ENCODE data around the gene KRTAP10-6.
"Not testable (repeated sequence)": the region's sequence is repeated elsewhere in the genome, so short reads cannot be mapped to it uniquely, and the experiment has no call there.

KRTAP10-6 gene, protein sequence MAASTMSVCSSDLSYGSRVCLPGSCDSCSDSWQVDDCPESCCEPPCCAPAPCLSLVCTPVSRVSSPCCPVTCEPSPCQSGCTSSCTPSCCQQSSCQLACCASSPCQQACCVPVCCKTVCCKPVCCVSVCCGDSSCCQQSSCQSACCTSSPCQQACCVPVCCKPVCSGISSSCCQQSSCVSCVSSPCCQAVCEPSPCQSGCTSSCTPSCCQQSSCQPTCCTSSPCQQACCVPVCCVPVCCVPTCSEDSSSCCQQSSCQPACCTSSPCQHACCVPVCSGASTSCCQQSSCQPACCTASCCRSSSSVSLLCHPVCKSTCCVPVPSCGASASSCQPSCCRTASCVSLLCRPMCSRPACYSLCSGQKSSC

DNA sequence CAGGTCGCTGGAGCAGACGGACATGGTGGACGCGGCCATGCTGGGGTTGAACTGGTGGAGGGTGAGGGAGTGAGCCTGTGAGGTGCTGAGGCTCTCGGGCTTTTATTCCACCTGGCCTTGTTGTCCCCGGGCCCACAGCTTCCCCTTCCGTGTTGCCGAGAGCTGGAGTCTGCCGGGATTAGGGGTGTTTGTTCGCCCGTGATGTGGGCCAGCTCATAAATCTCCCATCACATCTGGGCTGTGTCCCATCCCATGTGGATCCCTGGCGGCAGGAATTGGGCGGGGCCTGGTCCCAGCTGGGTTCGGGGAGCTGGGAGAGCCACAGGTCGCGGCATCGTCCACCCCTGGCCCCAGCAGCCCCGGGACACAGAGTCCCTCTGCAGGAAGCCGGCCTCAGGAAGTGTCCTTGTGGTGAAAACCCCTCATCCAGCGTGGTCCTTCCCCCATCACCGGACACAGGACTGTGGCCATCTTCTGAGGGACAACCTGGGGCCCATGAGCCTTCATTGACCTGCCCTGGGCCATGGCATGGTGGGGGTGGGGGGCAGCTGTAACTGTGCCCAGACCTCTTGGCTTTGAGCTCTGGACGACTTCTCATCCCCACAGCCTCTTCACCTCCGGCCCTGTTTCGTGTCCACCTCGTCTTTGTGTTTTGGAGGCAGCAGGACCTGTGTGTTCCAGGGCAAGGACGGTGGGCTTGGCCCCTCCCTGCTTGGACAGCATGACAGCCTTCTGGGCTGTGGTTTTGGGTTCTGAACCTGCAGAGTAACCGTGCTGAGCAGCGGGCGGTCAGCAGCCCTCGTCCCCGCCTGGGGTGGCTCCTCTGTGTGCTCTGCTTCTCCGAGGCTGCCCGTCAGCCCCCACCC lies at the start of gene KRTAP10-6:
TSS of gene KRTAP10-6 (minus strand) at position 60 of the 866 bp plus-strand sequence. CDS start at position 39, 21 bp downstream.
- DNase-seq (ENCODE audit: low read depth) = no peak

DNA sequence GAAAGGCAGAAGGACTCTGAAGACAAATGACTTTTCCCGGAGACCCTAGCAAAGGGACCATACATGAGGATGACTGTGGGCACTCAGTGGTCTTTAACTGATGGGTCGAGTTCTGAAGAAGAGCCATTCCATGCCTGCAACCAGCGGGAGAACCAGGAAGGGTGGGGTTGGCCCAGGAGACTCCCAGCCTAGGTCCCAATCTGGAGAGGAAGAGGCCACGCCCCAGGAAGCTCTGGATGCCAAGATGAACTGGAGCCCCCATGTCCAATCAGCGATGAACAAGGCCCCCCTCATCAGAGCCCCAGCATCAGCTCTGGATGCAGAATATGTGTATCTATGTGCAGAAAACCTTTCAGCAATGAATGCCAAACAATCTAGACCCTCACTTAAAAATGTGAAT lies 48.5 kb upstream of the KRTAP10-6 start:
- no peak for DNase-seq (ENCODE audit: low read depth)

DNA sequence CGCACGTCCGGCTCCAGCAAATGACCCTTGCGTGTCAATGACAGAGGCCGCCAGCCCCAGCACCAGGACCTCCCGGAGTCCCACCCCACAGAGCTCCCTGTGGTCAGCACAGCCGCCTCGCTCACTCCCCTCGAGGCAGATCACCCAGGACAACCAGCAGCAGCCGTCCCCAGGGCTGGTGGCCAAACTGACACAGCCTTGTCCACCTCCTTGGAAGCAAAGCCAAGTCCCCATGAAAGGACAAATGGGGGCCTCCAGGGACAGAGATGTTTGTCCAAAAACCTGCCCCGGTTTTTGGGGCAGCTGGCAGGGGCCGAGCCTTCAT lies 47.0 kb upstream of the KRTAP10-6 start:
- DNase-seq (ENCODE audit: low read depth) = no peak

DNA sequence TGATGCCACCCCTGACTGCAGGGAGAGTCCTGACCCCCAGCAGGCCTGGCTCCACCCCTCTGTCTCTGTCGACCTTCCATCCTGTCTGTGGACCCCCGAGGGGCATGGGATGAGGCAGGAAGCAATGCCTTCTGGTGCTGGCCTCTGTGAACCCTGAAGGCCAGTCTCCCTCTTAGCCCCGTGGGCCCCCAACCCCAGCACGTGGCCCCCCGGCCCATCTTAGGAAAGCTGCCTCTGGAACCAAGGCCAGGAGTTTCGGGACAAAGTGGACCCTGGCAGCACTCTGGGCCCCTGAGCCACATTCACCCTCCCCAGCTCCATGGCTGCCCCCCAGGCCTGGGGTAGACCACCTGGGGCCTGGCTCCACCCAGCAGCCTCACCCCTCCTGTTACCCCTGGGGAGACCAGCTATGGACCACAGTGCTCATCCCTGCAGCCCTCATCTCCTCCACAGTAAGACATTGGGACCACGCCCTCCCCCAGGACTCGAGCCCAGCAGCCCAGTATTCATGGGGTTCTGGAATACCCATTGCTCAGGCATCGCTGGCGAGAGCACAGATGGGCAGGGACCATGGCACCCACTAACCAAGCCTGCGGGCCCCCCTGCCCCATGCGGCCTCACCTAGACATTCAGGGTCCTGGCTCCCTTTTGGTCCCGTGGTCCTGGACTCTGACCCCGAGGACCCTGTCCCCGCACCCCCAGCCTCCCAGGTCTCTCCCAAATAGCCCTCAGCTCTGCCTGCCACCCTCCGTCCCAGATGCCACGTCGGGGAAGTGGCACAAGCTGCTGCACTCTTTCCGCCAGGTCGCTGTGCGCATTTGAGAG lies 46.4 kb upstream of the KRTAP10-6 start:
- not testable (repeated sequence) for DNase-seq (ENCODE audit: low read depth)

DNA sequence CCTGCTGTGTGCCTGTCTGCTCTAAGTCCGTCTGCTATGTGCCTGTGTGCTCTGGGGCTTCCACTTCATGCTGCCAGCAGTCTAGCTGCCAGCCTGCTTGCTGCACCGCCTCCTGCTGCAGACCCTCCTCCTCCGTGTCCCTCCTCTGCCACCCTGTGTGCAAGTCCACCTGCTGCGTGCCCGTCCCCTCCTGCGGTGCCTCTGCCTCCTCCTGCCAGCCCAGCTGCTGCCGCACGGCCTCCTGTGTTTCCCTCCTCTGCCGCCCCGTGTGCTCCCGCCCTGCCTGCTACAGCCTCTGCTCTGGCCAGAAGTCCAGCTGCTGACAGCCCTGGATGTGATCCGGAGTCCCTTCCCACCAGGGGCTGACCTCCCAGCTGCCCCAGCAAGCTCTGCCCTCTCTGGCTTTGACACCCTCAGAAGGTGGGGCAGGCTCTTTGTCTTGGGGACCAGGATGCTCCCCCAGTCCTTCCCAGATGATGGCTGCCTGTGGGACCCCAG lies 45.6 kb upstream of the KRTAP10-6 start:
- DNase-seq (ENCODE audit: low read depth) = not testable (repeated sequence)

DNA sequence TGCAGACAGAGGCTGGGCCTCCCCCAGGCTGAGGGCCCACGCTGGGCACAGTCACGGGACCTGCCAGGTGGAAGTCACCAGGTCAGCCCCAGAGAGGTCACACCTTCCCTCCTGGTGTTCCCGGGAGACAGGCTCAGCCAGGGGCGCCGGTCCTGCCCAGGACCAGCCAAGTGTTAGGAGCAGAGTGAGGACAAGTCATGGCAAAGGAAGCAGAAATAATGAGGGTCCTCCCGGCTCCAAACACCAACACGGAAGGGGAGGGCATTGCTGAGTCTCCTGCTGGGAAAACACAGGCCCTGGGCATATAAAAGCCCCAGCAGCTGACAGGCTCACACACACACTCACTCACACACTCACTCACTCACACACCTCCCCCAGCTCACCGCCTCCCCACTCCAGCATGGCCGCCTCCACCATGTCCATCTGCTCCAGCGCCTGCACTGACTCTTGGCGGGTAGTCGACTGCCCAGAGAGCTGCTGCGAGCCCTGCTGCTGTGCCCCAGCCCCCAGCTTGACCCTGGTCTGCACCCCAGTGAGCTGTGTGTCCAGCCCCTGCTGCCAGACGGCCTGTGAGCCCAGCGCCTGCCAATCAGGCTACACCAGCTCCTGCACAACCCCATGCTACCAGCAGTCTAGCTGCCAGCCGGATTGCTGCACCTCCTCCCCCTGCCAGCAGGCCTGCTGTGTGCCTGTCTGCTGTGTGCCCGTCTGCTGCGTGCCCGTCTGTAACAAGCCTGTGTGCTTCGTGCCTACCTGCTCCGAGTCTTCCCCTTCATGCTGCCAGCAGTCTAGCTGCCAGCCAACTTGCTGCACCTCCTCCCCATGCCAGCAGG lies 44.9 kb upstream of the KRTAP10-6 start, which contains the start of gene KRTAP10-10:
TSS of gene KRTAP10-10 (plus strand) at position 339 of the 833 bp plus-strand sequence. CDS start at position 401, 62 bp downstream.
- DNase-seq (ENCODE audit: low read depth) = no peak

DNA sequence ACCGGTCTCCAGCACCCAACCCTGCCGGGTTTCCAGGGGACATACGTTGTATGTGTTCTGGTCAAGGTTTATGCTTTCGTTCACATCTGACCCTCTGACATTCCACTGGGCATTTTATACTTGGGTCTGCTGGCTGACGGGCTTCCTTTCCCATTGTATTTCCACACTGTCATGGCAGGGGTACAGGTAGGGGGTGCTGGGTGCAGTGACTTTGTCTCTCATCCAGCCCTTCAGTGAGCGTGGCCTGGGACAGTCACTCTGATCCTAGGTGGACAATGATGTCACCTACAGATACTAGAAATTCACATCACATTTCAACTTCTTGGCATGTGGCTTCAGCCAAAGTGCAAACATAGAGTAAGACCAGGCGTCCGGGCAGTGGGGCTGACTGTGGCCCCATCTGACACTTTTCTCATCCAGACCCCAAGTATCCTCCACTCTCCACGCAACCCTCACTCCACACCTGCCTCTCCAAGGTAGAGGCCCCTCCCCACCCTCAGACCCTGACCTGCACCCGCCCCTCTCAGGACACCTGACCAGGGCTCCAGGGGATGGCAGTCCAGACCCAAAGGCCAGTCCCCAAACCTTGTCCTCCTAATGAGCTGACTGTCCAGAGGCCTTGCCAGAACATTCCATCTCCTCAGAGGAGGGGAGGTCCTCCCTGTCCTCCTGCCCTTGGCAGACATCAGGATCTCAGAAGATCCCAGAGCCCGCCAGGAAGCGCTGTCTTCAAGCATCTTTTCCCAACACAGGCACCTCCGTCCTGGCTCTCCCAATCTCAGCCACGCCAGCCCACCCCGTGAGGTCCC lies 44.1 kb upstream of the KRTAP10-6 start:
- no peak for DNase-seq (ENCODE audit: low read depth)

DNA sequence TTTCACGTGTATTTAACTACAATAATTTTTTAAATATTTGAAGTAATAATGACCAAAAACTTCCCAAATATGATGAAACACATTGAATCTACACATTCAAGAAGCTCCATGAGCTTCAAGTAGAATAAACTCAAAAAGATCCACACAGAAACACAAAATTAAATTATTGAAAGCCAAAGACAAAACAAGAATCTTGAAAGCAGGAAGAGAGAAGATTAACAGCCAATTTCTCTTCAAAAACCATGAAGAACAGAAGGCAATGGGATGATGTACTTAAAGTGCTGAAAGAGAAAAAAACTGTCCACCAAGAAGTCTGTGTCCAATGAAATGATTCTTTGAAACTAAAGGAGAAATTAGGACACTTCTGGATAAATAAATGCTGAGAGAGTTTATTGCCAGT lies 39.8 kb upstream of the KRTAP10-6 start:
- no peak for DNase-seq (ENCODE audit: low read depth)

DNA sequence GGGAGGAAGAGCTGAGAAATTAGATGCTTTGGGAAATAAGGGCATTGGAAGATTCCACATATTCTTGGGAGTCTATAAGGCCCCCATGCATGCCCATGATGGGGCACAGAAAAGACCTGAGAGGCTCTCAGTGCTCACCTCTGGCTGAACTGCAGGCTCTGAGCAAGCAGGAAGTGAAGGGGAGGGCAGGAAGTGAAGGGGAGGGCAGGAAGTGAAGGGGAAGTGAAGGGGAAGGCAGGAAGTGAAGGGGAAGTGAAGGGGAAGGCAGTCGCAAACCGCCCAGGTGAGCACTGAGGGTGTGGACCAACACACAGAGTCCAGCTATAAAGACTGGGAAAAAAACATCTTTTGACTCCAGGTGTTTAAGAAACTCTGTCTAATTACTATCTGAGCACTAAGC lies 38.1 kb upstream of the KRTAP10-6 start:
- DNase-seq (ENCODE audit: low read depth) = no peak

DNA sequence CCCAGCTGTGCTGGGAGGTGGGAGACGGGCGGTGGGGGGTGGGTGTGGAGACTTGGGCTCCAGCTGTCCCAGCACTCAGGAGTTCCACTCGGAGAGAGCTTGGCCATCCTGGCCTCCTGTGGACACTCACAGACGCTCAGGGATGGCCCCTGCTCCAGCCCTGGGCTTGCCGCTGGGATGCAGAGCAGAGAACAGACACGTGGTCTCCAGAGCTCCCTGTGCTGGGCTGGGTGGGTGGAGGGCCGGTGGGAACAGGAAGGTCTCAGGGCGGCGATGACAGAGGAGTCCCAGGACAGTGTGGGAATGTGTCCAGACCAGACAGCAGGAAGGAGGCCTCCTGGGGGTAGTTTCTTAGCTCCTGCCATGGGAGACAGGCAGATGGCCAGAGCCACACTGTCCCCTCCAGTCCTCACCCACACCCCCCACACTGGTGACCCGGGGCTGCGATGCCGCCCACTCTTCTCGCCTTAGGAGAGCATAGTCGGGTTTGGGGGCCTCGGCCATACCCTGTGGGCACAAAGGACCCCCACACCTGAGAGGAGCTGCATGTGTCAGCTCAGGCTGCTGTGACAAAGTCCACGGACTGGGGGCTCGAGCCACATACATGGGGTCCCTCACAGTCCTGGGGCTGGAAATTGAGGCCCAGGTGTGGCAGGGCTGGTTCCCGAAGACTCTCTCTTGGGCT lies 36.5 kb upstream of the KRTAP10-6 start:
- no peak for DNase-seq (ENCODE audit: low read depth)

DNA sequence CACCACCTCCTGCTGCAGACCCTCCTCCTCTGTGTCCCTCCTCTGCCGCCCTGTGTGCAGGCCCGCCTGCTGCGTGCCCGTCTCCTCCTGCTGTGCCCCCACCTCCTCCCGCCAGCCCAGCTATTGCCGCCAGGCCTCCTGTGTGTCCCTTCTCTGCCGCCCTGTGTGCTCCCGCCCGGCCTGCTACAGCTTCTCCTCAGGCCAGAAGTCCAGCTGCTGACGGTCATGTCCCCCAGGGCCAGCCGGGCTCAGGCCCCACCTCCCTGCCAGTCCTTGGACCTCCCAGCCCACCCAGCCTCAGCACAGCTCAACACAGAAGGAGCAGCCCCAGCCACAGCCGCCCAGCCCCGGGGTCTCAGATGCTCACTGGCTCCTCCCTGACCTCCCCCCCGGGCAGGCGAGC lies 35.5 kb upstream of the KRTAP10-6 start:
- DNase-seq (ENCODE audit: low read depth) = not testable (repeated sequence)

DNA sequence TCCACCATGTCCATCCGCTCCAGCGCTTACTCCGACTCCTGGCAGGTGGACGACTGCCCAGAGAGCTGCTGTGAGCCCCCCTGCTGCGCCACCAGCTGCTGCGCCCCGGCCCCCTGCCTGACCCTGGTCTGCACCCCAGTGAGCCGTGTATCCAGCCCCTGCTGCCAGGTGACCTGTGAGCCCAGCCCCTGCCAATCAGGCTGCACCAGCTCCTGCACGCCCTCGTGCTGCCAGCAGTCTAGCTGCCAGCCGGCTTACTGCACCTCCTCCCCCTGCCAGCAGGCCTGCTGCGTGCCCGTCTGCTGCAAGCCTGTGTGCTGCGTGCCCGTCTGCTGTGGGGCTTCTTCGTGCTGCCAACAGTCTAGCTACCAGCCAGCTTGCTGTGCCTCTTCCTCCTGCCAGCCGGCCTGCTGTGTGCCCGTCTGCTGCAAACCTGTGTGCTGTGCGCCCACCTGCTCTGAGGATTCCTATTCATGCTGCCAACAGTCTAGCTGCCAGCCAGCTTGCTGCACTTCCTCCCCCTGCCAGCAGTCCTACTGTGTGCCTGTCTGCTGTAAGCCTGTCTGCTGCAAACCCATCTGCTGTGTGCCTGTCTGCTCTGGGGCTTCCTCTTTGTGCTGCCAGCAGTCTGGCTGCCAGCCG lies 35.0 kb upstream of the KRTAP10-6 start:
- not testable (repeated sequence) for DNase-seq (ENCODE audit: low read depth)

DNA sequence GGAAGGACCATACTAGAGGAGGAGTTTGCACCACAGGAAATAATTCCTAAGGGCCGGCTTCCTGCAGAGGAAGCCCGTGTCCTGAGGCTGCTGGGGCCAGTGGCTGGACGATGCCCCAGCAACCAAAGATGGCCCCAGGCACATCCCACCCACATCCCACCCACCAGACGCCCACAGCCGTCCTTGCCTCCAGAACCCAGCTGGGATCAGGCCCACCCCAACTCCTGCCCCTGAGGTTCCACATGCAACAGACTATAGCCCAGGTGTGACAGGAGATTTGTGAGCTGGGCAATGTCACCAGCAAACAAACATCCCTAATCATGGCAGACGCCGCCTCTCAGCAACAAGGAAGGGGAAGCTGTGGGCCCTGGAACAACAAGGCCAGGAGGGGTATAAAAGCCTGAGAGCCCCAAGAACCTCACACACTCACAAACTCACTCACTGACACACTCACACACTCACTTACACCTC lies 34.4 kb upstream of the KRTAP10-6 start, which contains the start of gene KRTAP10-9:
TSS of gene KRTAP10-9 (plus strand) at position 421 of the 471 bp plus-strand sequence. CDS start 79 bp downstream, outside the sequence.
- no peak for DNase-seq (ENCODE audit: low read depth)

DNA sequence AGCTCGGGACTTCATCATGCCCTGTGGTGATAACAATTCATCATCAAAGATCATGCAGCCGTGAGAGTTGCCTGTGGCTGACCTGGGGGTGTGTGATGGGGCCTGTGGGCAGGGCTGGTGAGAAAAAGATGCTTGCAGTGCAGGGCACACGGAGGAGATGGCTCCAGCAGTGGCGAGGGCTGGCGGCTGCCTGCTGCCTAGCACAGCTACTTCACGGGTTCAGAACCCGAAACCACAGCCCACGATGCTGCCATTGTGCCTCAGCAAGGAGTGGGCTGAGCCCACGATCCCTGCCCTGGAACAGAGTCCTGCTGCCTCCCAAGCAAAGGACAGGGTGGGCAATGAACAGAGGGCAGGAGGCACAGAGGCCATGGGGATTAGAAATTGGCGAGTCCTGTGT lies 34.0 kb upstream of the KRTAP10-6 start:
- DNase-seq (ENCODE audit: low read depth) = no peak

DNA sequence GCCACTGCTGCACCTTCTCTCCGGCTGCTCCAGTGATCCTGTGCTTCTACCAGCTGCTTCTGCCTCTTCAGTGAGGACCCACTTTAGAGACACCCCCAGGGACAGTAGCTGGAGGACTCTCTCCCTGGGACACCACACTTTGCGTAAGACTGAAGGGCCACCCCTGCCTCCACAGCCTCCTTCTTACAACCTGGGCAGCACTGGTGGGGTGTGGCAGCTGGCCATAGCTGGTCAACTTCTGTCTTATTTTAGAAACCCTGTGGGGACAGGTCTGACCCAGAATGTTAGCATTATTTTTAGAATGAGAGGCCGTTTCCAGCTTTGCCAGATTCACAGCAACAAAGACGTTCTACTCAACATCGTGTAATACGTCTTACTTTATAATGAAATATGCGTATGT lies 33.5 kb upstream of the KRTAP10-6 start:
- no peak for DNase-seq (ENCODE audit: low read depth)

DNA sequence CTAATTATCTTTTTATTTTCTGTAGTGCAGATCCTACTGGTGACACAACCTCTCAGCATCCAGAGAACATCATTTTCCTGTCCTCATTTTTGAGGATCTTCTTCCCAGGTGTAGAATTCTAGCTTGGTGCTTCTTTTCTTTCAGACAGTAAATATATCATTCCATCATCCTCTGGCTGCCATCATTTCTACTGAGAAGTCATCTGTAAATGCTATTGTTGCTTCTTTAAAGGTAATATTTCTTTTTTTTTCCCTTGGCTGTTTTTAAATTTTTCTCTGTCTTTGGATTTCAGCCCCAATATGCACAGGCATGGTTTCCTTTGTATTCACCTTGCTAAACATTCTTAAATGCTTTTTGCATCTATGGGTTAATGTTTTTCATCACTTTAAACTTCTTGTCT lies 31.3 kb upstream of the KRTAP10-6 start:
- DNase-seq (ENCODE audit: low read depth) = no peak

DNA sequence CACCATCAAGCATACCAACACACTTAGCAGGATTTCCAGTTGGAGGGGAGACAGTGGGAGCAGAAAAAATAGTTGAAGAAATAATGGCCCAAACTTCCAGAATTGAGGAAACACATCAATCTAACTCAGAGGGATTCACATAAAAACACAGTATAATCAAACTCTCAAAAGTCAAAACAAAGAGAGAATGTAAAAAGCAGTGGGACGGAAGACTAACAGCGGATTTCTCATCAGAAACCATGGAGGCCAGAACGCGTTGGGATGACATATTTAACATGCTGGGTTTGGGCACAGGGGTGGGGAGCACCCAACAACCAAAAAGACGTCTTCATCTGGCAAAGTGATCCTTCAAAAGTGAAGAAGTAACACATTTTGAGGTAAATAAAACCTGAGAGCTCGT lies 27.6 kb upstream of the KRTAP10-6 start:
- DNase-seq (ENCODE audit: low read depth) = no peak

DNA sequence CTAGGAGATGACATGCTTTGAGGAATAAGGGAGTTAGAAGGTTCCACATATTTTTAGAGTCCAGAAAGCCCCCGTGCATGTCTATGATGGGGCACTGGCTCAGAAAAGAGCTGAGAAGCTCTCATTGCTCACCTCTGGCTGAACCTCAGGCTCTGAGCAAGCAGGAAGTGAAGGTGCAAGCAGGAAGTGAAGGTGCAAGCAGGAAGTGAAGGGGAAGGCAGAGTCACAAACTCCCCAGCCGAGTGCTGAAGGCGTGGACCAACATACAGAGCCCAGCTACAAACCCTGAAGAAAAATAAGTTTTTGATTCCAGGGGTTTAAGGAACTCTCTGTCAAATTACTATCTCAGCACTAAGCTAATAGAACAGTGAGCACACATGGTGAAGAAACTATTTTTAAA lies 26.6 kb upstream of the KRTAP10-6 start:
- no peak for DNase-seq (ENCODE audit: low read depth)

DNA sequence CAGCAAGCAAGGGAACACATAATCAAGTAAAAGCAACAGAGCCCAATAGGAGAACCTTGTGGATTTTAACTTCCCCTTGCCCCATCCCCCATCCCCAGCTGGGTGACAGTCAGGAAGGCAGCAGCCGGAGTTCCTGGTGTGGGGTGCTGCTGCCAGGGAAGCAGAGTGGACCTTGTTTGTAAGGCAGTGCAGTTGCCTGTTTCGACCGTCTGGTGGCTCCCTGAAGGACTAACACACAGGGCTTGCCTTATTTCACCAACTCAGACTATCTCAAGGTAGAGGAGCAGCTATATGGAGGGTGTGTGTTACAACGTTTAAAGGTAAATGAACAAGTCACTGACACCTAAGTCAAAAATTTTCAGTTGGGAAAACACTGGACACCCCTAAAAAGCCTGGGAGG lies 26.2 kb upstream of the KRTAP10-6 start:
- DNase-seq (ENCODE audit: low read depth) = peak; percentile 14
